ENCODE data around the gene CNN3.

CNN3 gene

DNA sequence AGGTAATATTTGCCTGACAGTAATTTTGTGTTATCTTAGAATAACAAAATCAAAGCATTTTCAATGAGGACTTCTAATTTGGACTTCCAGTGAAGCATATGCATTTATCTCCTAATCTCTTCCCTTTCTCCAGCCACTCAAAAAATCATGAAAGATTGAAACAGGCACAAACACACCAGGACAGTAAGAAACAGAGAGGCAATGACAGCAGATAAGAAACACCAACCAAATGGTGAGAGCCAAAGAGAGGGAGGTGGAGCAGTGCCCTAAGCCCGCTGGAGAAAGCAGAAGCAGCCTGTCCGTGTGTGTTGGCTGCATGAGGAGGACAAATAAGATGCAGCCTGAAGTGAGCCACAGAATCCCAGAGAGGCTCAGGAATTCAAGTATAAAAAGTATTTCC, 67.7 kb downstream of the CNN3 start:
- no peak for DNase-seq (ENCODE audit: low read depth)
- no peak overlapping the region for H3K4me3 ChIP-seq (ENCODE audit: low read depth, low read length)
- TF ChIP-seq, protein P1, sequence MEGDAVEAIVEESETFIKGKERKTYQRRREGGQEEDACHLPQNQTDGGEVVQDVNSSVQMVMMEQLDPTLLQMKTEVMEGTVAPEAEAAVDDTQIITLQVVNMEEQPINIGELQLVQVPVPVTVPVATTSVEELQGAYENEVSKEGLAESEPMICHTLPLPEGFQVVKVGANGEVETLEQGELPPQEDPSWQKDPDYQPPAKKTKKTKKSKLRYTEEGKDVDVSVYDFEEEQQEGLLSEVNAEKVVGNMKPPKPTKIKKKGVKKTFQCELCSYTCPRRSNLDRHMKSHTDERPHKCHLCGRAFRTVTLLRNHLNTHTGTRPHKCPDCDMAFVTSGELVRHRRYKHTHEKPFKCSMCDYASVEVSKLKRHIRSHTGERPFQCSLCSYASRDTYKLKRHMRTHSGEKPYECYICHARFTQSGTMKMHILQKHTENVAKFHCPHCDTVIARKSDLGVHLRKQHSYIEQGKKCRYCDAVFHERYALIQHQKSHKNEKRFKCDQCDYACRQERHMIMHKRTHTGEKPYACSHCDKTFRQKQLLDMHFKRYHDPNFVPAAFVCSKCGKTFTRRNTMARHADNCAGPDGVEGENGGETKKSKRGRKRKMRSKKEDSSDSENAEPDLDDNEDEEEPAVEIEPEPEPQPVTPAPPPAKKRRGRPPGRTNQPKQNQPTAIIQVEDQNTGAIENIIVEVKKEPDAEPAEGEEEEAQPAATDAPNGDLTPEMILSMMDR (conservative IDR thresholded peaks at IDR 0.05; ENCODE audit: low read depth, low read length) = no peak

DNA sequence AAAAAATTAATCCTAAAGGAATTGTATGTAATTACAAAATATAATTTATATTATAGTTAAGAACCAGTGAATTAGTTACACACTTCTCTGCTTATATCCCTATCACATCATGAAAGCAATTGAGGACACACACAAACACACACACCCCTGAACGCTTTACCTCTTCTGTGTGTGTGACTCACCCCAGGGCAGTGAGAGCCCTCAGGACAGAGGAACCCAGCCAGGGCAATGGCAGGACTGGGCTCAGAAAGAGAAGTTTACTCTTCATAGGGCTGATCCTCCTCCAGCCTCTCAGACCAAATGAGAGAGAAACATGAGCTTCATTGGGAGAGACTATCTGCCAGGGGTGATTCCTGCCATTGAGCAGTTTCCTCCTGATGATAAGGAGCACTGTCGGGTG, 68.6 kb downstream of the CNN3 start:
- TF ChIP-seq, protein P1 (conservative IDR thresholded peaks at IDR 0.05; ENCODE audit: low read depth, low read length) = no peak
- peak; percentile 16 for DNase-seq (ENCODE audit: low read depth)

DNA sequence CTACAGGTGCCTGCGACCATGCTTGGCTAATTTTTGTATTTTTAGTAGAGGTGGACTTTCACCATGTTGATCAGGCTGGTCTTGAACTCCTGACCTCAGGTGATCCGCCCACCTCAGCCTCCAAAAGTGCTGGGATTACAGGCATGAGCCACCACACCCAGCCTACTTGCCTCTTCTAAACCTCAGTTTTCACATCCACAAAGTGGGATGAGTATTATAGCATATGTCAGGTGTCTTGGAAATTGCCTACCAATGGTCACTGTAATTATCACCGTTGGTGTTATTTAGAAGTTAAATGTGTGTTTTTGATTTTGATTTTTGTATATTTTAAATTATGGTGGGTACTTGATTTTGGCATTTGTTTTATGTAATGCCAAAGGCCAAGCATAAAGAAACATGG, 70.0 kb downstream of the CNN3 start:
- no peak for DNase-seq (ENCODE audit: low read depth)
- TF ChIP-seq, protein P1 (conservative IDR thresholded peaks at IDR 0.05; ENCODE audit: low read depth, low read length) = no peak

More for the DNA sequence above, 68.6 kb downstream of the CNN3 start:
- no peak overlapping the region for H3K4me3 ChIP-seq (ENCODE audit: low read depth, low read length)

DNA sequence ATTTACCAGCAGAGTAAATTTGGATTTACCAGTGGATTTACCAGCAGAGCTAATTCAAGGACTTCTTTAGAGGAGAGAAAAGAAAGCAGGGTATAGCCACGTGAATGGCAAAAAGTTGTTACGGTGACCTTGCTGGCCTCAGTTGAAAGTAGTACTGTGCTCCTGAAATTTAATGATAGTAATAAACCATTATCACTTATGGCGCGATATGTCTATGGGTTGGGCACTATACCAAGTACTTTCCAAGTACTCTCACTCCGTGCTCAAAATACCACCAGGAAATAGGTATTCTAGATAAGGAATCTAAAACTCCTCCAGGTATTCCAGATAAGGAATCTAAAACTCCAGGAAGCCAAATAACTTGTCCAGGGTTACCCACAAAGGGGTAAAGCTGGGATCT, 70.9 kb downstream of the CNN3 start:
- no peak overlapping the region for H3K4me3 ChIP-seq (ENCODE audit: low read depth, low read length)
- DNase-seq (ENCODE audit: low read depth) = no peak
- TF ChIP-seq, protein P1 (conservative IDR thresholded peaks at IDR 0.05; ENCODE audit: low read depth, low read length) = no peak

More for the DNA sequence above, 70.0 kb downstream of the CNN3 start:
- no peak overlapping the region for H3K4me3 ChIP-seq (ENCODE audit: low read depth, low read length)

DNA sequence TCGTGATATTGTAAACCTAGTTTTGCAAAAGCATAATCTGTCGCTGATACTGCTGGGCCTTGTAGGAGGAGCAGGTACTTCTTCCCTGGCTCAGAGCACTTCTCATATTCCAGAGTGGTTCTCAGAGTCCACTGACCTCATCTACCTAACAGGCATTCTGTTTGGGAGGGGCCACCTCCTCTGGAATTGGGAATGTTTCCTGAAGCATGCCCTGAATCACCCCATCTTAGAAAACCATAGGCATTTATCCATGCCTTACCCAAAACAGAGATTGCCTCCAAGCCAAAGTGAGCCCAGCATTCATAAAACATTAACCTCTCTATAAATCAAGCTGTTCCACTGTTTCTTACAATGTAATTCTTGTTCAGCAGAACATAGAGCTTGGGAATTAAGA, 71.6 kb downstream of the CNN3 start:
- no peak for DNase-seq (ENCODE audit: low read depth)
- no peak overlapping the region for H3K4me3 ChIP-seq (ENCODE audit: low read depth, low read length)
- TF ChIP-seq, protein P1 (conservative IDR thresholded peaks at IDR 0.05; ENCODE audit: low read depth, low read length) = no peak

DNA sequence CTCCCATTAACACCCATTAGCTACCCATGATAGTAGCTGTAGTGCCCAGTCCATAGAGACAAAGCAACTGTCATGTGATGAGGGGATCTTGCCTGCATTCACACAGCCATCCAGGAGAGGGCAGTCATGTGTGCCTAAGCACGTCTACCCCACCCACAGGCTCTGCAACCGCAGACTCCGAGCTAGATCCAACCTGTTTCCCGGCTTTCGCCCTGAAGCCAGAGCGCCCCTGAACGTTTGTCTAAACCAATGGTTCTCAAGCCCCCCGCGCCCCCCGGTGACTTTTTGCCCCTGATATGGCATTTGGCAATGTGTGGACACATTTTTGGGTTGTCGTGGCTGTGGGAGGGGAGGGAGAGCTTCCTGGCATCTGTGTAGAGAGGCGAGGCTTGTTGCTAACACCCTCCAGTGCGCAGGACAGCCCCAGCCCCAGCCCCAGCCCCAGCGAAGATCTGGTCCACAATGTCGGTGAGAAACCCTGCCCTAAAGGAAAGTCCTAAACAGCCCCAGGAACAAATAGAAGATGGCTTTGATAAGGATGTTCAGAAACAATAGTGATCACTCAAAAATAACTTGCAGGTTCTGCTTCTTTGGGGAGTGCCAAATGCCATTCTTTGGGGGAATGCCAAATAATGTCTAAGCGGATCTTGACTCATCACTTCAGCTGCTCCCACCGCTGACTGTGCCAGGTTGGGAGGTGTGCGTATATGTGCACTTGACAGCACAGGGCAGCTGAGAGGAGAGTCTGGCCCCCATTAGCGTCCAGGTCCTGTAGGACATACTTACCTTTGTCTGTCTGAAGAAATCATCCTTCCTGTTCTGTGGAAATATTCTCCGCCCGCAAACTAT, 72.2 kb downstream of the CNN3 start:
- TF ChIP-seq, protein P1 (conservative IDR thresholded peaks at IDR 0.05; ENCODE audit: low read depth, low read length) = peak; percentile 97

DNA sequence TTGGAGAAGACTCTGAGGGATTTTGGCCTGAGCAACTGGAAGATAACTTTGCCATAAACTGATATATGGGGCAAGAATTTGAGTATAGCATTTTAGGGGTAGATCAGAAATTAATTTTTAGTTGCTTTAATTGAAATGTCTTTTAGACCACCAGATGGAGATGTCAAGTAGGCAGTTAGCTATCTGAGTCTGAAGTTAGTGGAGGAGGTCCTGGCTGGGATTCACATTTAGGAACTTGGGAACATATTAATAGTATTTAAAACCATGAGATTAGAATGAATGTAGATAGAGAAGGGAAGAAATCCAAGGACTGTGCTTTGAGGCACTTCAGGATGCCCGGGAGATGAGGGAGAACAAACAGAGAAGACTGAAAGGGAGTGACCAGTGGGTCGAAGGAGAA, 74.1 kb downstream of the CNN3 start:
- DNase-seq (ENCODE audit: low read depth) = peak; percentile 46
- TF ChIP-seq, protein P1 (conservative IDR thresholded peaks at IDR 0.05; ENCODE audit: low read depth, low read length) = peak; percentile 33

More for the DNA sequence above, 72.2 kb downstream of the CNN3 start:
- peak overlapping the region; percentile 63 for H3K4me3 ChIP-seq (ENCODE audit: low read depth, low read length)
- DNase-seq (ENCODE audit: low read depth) = peak; percentile 95

More for the DNA sequence above, 74.1 kb downstream of the CNN3 start:
- H3K4me3 ChIP-seq (ENCODE audit: low read depth, low read length) = no peak overlapping the region

Measured in choroid plexus epithelial cell (primary cell).